IMR-90 (cell line): ENCODE data around the gene IGSF3. TPM values are rescaled to one million over a fixed set of nuclear protein-coding genes. Genes with fewer than 3 reads are reported as not detected.

Experiments
- ATAC-seq: fragments of 200-7000 bp; cut with Tn5 transposase; 2 replicates; pipeline ENCODE4 v1.9.1; 2020; ENCODE audit warnings: low read depth, mild to moderate bottlenecking, moderate library complexity
- BruUV-seq: library from RNA; stranded (reverse); fragments of 400-500 nt; replicated peaks from 2 replicates; lab custom pipeline; 2021; lab: Mats Ljungman, UMichigan
- CTCF ChIA-PET: fragments of 300-600 bp; formaldehyde crosslinking; extraction: SDS; loops from one replicate; lab custom pipeline; 2021; ENCODE audit warnings: antibody characterized with exemption; lab: Yijun Ruan, JAX
- POLR2A ChIA-PET: fragments of 300-600 bp; sonication (Branson Sonifier 250); formaldehyde crosslinking; loops from one replicate; lab custom pipeline; 2022; ENCODE audit warnings: antibody characterized with exemption; ENCODE audit not compliant: unreplicated experiment; lab: Charles Lee
- DNase-seq: peaks from one replicate; pipeline ENCODE4 v3.0.0; 2013
- H2AFZ ChIP-seq: replicated peaks from 2 replicates; pipeline ENCODE3; 2013; ENCODE audit warnings: low read length, mild to moderate bottlenecking; ENCODE audit not compliant: poor library complexity
- H2AK5ac ChIP-seq: 2 replicates; pipeline ENCODE4 v1.6.1; 2013; ENCODE audit warnings: low read depth, low read length, inconsistent platforms
- H2AK9ac ChIP-seq: replicated peaks from 2 replicates; pipeline ENCODE3; 2013; ENCODE audit warnings: mild to moderate bottlenecking, low read depth, low read length, moderate library complexity; ENCODE audit not compliant: poor library complexity
- H2BK120ac ChIP-seq: 2 replicates; pipeline ENCODE4 v1.6.1; 2013; ENCODE audit warnings: low read depth, low read length, inconsistent platforms
- H2BK15ac ChIP-seq: 3 replicates; pipeline ENCODE4 v1.6.1; 2013; ENCODE audit warnings: low read depth, low read length, inconsistent platforms
- H2BK20ac ChIP-seq: 2 replicates; pipeline ENCODE4 v1.6.1; 2013; ENCODE audit warnings: low read depth, mild to moderate bottlenecking, inconsistent platforms, low read length, moderate library complexity
- H2BK5ac ChIP-seq: 2 replicates; pipeline ENCODE4 v1.6.1; 2013; ENCODE audit warnings: mild to moderate bottlenecking, low read depth, low read length, inconsistent platforms; ENCODE audit not compliant: poor library complexity, severe bottlenecking
- H3K14ac ChIP-seq: replicated peaks from 2 replicates; pipeline ENCODE4 v1.6.1; 2013; ENCODE audit warnings: low read depth, low read length, inconsistent platforms
- H3K18ac ChIP-seq: 2 replicates; pipeline ENCODE4 v1.6.1; 2013; ENCODE audit warnings: low read depth, low read length, control low read depth
- H3K23ac ChIP-seq: 2 replicates; pipeline ENCODE4 v1.6.1; 2013; ENCODE audit warnings: low read depth, low read length, inconsistent platforms
- H3K27ac ChIP-seq: 2 replicates; pipeline ENCODE4 v1.5.1; 2013; ENCODE audit warnings: mild to moderate bottlenecking, control low read depth, low read length; ENCODE audit not compliant: insufficient read depth
- H3K27me3 ChIP-seq: 2 replicates; pipeline ENCODE4 v1.6.1; 2013; ENCODE audit warnings: low read length; ENCODE audit not compliant: control insufficient read depth, insufficient read depth
- H3K36me3 ChIP-seq: 2 replicates; pipeline ENCODE4 v1.6.1; 2013; ENCODE audit warnings: low read length, mixed read lengths; ENCODE audit not compliant: control insufficient read depth, insufficient read depth
- H3K4ac ChIP-seq: 2 replicates; pipeline ENCODE4 v1.6.1; 2013; ENCODE audit warnings: low read depth, low read length, inconsistent platforms
- H3K4me1 ChIP-seq: 2 replicates; pipeline ENCODE4 v1.6.1; 2013; ENCODE audit warnings: low read length, mixed read lengths; ENCODE audit not compliant: control insufficient read depth, insufficient read depth
- H3K4me2 ChIP-seq: 2 replicates; pipeline ENCODE4 v1.6.1; 2013; ENCODE audit warnings: low read depth, mild to moderate bottlenecking, control low read depth, low read length, moderate library complexity
- H3K4me3 ChIP-seq: 2 replicates; pipeline ENCODE4 v1.5.1; 2013; ENCODE audit warnings: low read depth, mild to moderate bottlenecking, control low read depth, low read length, moderate library complexity; ENCODE audit not compliant: insufficient read depth
- H3K56ac ChIP-seq: 2 replicates; pipeline ENCODE4 v1.6.1; 2013; ENCODE audit warnings: low read length, inconsistent platforms; ENCODE audit not compliant: insufficient read depth; ENCODE audit errors: extremely low read depth
- H3K79me1 ChIP-seq, 2 experiments: 2 replicates each; pipeline ENCODE4 v1.6.1; 2013; ENCODE audit warnings: low read length in 2 of 2, inconsistent platforms in 1 of 2, low read depth in 1 of 2
- H3K9ac ChIP-seq: 2 replicates; pipeline ENCODE4 v1.6.1; 2013; ENCODE audit warnings: low read depth, low read length, control low read depth
- H3K9me1 ChIP-seq: 2 replicates; pipeline ENCODE4 v1.6.1; 2013; ENCODE audit warnings: low read length, inconsistent platforms; ENCODE audit not compliant: insufficient read depth
- H3K9me3 ChIP-seq: 2 replicates; pipeline ENCODE4 v1.6.1; 2013; ENCODE audit warnings: low read length; ENCODE audit not compliant: control insufficient read depth, insufficient read depth
- H4K20me1 ChIP-seq: 2 replicates; pipeline ENCODE4 v1.6.1; 2013; ENCODE audit warnings: low read length, inconsistent platforms; ENCODE audit not compliant: insufficient read depth
- H4K5ac ChIP-seq: 2 replicates; pipeline ENCODE4 v1.6.1; 2013; ENCODE audit warnings: mild to moderate bottlenecking, low read depth, low read length, control low read depth
- H4K8ac ChIP-seq, 2 experiments: 2 replicates each; pipeline ENCODE4 v1.6.1; 2013; ENCODE audit warnings: low read depth in 2 of 2, low read length in 2 of 2, control low read depth in 1 of 2, inconsistent platforms in 1 of 2
- H4K91ac ChIP-seq: 2 replicates; pipeline ENCODE4 v1.6.1; 2013; ENCODE audit warnings: low read depth, low read length, inconsistent platforms; ENCODE audit not compliant: insufficient read depth
- CEBPB ChIP-seq: IDR thresholded peaks from 2 replicates; pipeline ENCODE4 v1.6.1; 2012; ENCODE audit warnings: low read depth, low read length, improper control_type of control experiment
- CHD1 ChIP-seq: IDR thresholded peaks from 2 replicates; pipeline ENCODE4 v1.6.1; 2012; ENCODE audit warnings: low read depth, low read length, improper control_type of control experiment
- FOS ChIP-seq: fragments of 150-350 bp; IDR thresholded peaks from 2 replicates; pipeline ENCODE4 v1.6.1; 2016; ENCODE audit warnings: low read depth, low read length
- MAFK ChIP-seq: IDR thresholded peaks from 2 replicates; pipeline ENCODE4 v1.6.1; 2012; ENCODE audit warnings: low read depth, low read length, improper control_type of control experiment
- MAZ ChIP-seq: IDR thresholded peaks from 2 replicates; pipeline ENCODE4 v1.6.1; 2012; ENCODE audit warnings: low read depth, mild to moderate bottlenecking, low read length, improper control_type of control experiment, moderate library complexity, borderline replicate concordance
- MXI1 ChIP-seq: IDR thresholded peaks from 2 replicates; pipeline ENCODE4 v1.6.1; 2012; ENCODE audit warnings: low read depth, mild to moderate bottlenecking, low read length, moderate library complexity, borderline replicate concordance
- NFE2L2 ChIP-seq: fragments of 150-350 bp; IDR thresholded peaks from 2 replicates; pipeline ENCODE4 v1.6.1; 2016; ENCODE audit warnings: low read depth, mild to moderate bottlenecking, low read length
- POLR2A ChIP-seq: IDR thresholded peaks from 2 replicates; pipeline ENCODE4 v1.6.1; 2012; ENCODE audit warnings: mild to moderate bottlenecking, low read depth, low read length
- RAD21 ChIP-seq: IDR thresholded peaks from 2 replicates; pipeline ENCODE4 v1.6.1; 2012; ENCODE audit warnings: low read length, improper control_type of control experiment
- RCOR1 ChIP-seq: IDR thresholded peaks from 2 replicates; pipeline ENCODE4 v1.6.1; 2012; ENCODE audit warnings: mild to moderate bottlenecking, low read length, improper control_type of control experiment; ENCODE audit not compliant: insufficient replicate concordance
- SMC3 ChIP-seq: fragments of 150-350 bp; IDR thresholded peaks from 2 replicates; pipeline ENCODE4 v1.6.1; 2016; ENCODE audit warnings: low read depth, mild to moderate bottlenecking, antibody characterized with exemption, low read length, moderate library complexity
- WGBS, 2 experiments: methylation state at CpG; one replicate each; pipeline versions ENCODE4 v1.1.5 to v1.1.7; 2013; ENCODE audit warnings: missing lambda C conversion rate in 2 of 2; ENCODE audit not compliant: insufficient read length in 1 of 2; ENCODE audit errors: extremely low coverage in 2 of 2; 5-methylcytosine and 5-hydroxymethylcytosine counted together
- dilution Hi-C: fragments of 300-500 bp; cut with HindIII; formaldehyde crosslinking; loops from one replicate; pipeline ENCODE4 v1.14.3; 2018; ENCODE audit warnings: low sequenced_read_pairs; ENCODE audit not compliant: unreplicated experiment
- in situ Hi-C: fragments of 300-500 bp; cut with MboI; formaldehyde crosslinking; loops from 3 replicates; pipeline ENCODE4 v1.14.3; 2019; ENCODE audit warnings: low sequenced_read_pairs, inconsistent platforms, mixed read lengths
- intact Hi-C: fragments of 100-400 bp; cut with micrococcal nuclease; formaldehyde crosslinking; loops from 2 replicates; pipeline ENCODE4 v1.10.0; 2022
- polyA plus RNA-seq, 3 experiments: library from polyadenylated mRNA; depleted of rRNA; stranded (reverse); fragments of >200 nt; gene quantifications; 2 replicates each; pipeline ENCODE4 v1.2.3, GENCODE V29; 2012; ENCODE audit warnings: low replicate concordance in 1 of 3
- total RNA-seq: library from RNA; depleted of rRNA; stranded (reverse); fragments of >200 nt; gene quantifications from 2 replicates; pipeline ENCODE4 v1.2.3, GENCODE V29; 2012
- TF ChIP-seq, protein P1 (sequence below): conservative IDR thresholded peaks from 2 replicates; pipeline ENCODE4 v1.5.1; 2012; ENCODE audit warnings: mild to moderate bottlenecking, low read depth, low read length, improper control_type of control experiment
- TF ChIP-seq, protein P2 (sequence below): fragments of 150-350 bp; IDR thresholded peaks from 2 replicates; pipeline ENCODE4 v1.6.1; 2017; ENCODE audit warnings: mild to moderate bottlenecking, antibody characterized with exemption, low read length, low read depth
- TF ChIP-seq, protein P3 (sequence below): fragments of 150-350 bp; IDR thresholded peaks from 2 replicates; pipeline ENCODE4 v1.6.1; 2016; ENCODE audit warnings: low read depth, mild to moderate bottlenecking, low read length, moderate library complexity, borderline replicate concordance

IGSF3 gene
- total and polyA plus RNA-seq, 2 of the 4 experiments (the other 2 are of a cell fraction), result under 0.01 to 0.02 TPM

DNA sequence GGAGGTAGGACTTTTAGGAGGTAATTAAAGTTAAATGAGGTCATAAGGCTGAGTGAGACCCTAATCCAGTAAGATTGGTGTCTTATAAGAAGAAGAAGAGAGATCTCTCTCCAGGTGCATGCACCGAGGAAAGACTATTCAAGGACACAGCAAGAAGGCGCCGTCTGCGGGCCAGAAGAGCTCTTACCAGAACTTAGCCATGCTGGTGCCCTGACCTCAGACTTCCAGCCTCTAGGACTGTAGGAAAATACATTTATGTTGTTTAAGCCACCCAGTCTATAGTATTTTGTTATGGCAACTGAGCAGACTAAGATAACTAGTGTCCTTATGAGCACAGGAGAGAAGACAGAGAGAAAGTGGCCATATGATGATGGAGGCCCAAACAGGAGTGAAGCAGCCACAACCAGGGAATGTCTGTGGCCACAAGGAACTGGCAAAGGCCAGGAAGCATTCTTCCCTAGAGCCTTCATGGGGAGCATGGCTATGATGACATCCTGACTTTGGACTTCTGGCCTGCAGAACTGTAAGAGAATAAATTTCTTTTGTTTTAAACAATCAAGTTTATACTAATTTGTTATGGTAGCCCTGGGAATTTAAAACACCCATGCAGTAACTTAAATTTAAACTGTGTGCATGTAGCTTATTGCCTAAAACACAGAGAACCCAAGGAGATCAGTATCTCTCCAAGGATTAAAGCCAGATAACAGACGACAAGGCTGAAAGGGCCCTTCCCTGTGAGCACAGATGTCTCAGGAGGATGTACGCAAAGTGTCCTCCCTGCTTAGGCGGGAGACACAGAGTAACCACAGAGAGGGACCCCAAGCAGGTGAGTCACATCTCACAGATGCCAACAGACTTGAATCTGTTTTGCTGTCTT is 86.8 kb downstream of the IGSF3 start:
- Histone ChIP-seq H3K36me3 (no peaks in the 10 kb centered on the region), H2AK5ac (no peak overlapping the region), H3K14ac (no peak overlapping the region), H2AK9ac (no peak overlapping the region), H4K91ac (no peak overlapping the region), H4K20me1 (no peaks in the 10 kb centered on the region), H2BK20ac (no peak overlapping the region), H2AFZ (no peak overlapping the region), H3K4me1 (no peaks in the 10 kb centered on the region), H3K27me3 (peaks cover 37% of the 10 kb centered on the region), H2BK120ac (no peak overlapping the region), H3K9me3 (no peaks in the 10 kb centered on the region), H2BK15ac (no peak overlapping the region), H3K56ac (no peak overlapping the region), H3K4ac (no peak overlapping the region), H3K4me2 (no peak overlapping the region), H3K9me1 (no peaks in the 10 kb centered on the region), H4K8ac (no peak overlapping the region), H3K27ac (no peak overlapping the region), H3K18ac (no peak overlapping the region), H4K5ac (no peak overlapping the region), H3K79me1 (no peaks in the 10 kb centered on the region), H3K23ac (no peak overlapping the region), H3K9ac (no peak overlapping the region), H3K4me3 (no peak overlapping the region), H2BK5ac (no peak overlapping the region)
- BruUV-seq, result no TSS peak
- in situ Hi-C loops, result no loop called here
- dilution Hi-C loops, result no loop called here
- intact Hi-C loops, result no loop called here
- CTCF ChIA-PET, result interaction anchor here (1.1 to 1.5 kb wide), 2 partner anchors 10 to 15 kb away, joined by 3 to 4 read pairs; partner anchors contain the start of gene CD58
- no peak for DNase-seq
- POLR2A ChIA-PET, result no interaction called here
- no peak for ATAC-seq
- TF ChIP-seq SMC3, result no peak
- TF ChIP-seq, protein P1, sequence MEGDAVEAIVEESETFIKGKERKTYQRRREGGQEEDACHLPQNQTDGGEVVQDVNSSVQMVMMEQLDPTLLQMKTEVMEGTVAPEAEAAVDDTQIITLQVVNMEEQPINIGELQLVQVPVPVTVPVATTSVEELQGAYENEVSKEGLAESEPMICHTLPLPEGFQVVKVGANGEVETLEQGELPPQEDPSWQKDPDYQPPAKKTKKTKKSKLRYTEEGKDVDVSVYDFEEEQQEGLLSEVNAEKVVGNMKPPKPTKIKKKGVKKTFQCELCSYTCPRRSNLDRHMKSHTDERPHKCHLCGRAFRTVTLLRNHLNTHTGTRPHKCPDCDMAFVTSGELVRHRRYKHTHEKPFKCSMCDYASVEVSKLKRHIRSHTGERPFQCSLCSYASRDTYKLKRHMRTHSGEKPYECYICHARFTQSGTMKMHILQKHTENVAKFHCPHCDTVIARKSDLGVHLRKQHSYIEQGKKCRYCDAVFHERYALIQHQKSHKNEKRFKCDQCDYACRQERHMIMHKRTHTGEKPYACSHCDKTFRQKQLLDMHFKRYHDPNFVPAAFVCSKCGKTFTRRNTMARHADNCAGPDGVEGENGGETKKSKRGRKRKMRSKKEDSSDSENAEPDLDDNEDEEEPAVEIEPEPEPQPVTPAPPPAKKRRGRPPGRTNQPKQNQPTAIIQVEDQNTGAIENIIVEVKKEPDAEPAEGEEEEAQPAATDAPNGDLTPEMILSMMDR, result no peak
- no peak for TF ChIP-seq CHD1
- TF ChIP-seq POLR2A, result no peak
- no peak for TF ChIP-seq MXI1
- TF ChIP-seq RAD21, result no peak
- TF ChIP-seq, protein P2, sequence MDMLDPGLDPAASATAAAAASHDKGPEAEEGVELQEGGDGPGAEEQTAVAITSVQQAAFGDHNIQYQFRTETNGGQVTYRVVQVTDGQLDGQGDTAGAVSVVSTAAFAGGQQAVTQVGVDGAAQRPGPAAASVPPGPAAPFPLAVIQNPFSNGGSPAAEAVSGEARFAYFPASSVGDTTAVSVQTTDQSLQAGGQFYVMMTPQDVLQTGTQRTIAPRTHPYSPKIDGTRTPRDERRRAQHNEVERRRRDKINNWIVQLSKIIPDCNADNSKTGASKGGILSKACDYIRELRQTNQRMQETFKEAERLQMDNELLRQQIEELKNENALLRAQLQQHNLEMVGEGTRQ, result no peak
- TF ChIP-seq MAFK, result no peak
- no peak for TF ChIP-seq MAZ
- no peak for TF ChIP-seq RCOR1
- TF ChIP-seq, protein P3, sequence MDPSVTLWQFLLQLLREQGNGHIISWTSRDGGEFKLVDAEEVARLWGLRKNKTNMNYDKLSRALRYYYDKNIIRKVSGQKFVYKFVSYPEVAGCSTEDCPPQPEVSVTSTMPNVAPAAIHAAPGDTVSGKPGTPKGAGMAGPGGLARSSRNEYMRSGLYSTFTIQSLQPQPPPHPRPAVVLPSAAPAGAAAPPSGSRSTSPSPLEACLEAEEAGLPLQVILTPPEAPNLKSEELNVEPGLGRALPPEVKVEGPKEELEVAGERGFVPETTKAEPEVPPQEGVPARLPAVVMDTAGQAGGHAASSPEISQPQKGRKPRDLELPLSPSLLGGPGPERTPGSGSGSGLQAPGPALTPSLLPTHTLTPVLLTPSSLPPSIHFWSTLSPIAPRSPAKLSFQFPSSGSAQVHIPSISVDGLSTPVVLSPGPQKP, result no peak
- no peak for TF ChIP-seq FOS
- TF ChIP-seq NFE2L2, result no peak
- no peak for TF ChIP-seq CEBPB
- WGBS, 2 experiments, result no CpG with 5 or more reads among the region's 7 CpGs
